HUES6 (cell line): ENCODE results near the gene YOD1.

Source experiments
- H3K27ac ChIP-seq: 2 replicates; pipeline ENCODE4 v1.7.0; 2013; ENCODE audit warnings: low read depth, mild to moderate bottlenecking, low read length, inconsistent platforms
- H3K27me3 ChIP-seq: 2 replicates; pipeline ENCODE4 v1.6.1; 2013; ENCODE audit warnings: low read length; ENCODE audit not compliant: control insufficient read depth, insufficient read depth
- H3K36me3 ChIP-seq: 2 replicates; pipeline ENCODE4 v1.6.1; 2013; ENCODE audit warnings: low read length; ENCODE audit not compliant: control insufficient read depth, insufficient read depth
- H3K4me1 ChIP-seq: 2 replicates; pipeline ENCODE4 v1.6.1; 2013; ENCODE audit warnings: low read length; ENCODE audit not compliant: control insufficient read depth, insufficient read depth
- H3K4me3 ChIP-seq: 2 replicates; pipeline ENCODE4 v1.5.1; 2013; ENCODE audit warnings: low read depth, low read length
- H3K9ac ChIP-seq: one replicate; pipeline ENCODE4 v1.6.1; 2013; ENCODE audit warnings: mild to moderate bottlenecking, low read length
- H3K9me3 ChIP-seq: 2 replicates; pipeline ENCODE4 v1.6.1; 2013; ENCODE audit warnings: low read depth, low read length; ENCODE audit not compliant: control insufficient read depth, insufficient read depth

Gene YOD1

DNA sequence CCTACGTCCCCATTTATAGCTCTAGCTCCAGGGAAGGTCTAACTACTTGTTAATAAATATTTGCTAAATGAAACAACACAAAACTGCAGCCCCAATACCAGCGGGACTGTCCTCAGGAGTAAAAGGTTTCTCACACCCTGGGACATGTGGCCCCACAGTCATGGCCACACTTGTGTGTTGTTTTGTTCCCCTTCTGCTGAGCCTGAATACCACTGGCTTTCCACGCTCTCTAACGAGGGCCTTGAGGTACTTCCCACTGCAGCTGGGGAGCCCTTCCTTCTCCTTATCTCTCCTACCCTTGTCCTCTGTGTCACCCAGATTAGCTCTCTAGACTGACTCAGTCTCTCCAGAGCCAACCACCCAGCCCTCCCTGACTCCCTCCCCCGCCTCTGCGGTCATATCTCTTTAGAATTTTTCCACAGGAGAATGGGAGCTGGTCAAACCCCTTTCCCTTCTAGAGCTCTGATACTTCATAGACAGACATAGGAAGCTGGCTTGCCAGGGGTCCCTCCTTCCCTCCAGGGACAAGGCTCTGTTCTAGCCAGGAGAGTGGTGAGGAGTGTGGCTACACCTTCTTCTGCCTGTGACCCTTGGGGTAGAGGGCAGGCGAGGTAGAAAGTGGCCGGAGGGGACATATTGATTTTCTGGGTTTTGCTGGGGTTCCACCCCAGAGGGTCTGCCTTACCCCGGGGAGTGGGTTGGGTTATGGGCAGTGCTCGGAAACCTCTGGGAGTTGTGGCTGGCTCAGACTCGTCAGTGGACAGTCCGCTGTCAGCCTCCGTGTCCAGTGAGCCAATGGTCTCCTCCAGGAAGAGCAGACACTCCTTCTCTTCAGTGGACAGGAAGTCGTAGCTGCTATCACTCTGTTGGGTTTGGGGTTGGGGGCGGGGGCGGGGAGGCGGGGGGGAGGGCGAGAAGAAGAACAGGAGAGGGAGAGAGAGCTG lies 26.5 kb downstream of the YOD1 start:
- Histone ChIP-seq H3K27me3 (no peaks in the 10 kb centered on the region), H3K9me3 (no peaks in the 10 kb centered on the region), H3K4me1 (peaks cover 20% of the 10 kb centered on the region), H3K4me3 (no peak overlapping the region), H3K27ac (no peak overlapping the region), H3K9ac (no peak overlapping the region), H3K36me3 (no peaks in the 10 kb centered on the region)

- H3K9ac ChIP-seq, result no peak overlapping the region
- H3K9me3 ChIP-seq, result no peaks in the 10 kb centered on the region
- no peak overlapping the region for H3K4me3 ChIP-seq
- no peak overlapping the region for H3K27ac ChIP-seq
- H3K36me3 ChIP-seq, result no peaks in the 10 kb centered on the region
- H3K27me3 ChIP-seq, result no peaks in the 10 kb centered on the region; the same call in 1 of the 2 replicates
- peaks cover 20% of the 10 kb centered on the region for H3K4me1 ChIP-seq
Observed at GRCh38 chr1:207022996-207023679, 27.9 kb downstream of the YOD1 start.

DNA sequence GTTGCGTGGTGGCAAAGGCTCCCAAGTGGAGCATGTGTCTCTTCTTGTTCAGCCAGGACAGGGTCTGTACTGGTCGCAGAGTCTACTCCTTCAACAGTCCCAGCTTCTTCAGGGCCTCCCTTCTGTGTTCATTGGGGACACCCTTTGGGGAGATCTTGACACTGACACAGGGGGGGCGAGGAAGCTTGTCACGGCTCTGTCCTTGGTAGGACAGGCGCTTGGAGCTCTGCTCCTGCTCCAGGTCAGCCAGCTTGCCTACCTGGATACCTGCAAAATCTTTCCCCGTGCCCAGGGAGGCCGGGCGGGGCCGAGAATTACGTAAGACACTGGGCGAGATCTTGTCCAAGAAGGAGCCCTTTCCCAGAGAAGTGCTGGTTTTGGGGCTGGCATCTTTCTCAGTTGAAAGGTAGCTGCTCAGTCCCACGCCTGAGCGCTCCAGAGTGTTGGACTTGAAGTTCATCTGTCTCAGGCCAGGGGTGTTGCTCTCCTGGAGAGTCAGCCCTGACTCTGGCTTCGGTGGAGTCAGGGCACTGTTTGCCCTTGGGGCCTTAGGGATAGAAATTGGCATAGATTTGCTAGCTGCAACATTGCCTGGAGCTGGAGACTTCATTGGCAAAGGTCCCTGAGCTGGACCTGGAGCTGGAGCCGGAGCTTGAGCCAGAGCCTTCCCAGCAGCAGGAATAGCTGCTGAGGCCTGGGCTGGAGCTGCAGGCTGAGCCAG lies 29.0 kb downstream of the YOD1 start:
- Histone ChIP-seq H3K4me3 (no peak overlapping the region), H3K9ac (no peak overlapping the region), H3K9me3 (no peaks in the 10 kb centered on the region), H3K27ac (no peak overlapping the region), H3K36me3 (no peaks in the 10 kb centered on the region), H3K27me3 (no peaks in the 10 kb centered on the region; the same call in 1 of the 2 replicates), H3K4me1 (peaks cover 17% of the 10 kb centered on the region)

- Histone ChIP-seq H3K4me3 (no peak overlapping the region), H3K9ac (no peak overlapping the region), H3K36me3 (no peaks in the 10 kb centered on the region), H3K27ac (no peak overlapping the region), H3K9me3 (no peaks in the 10 kb centered on the region), H3K4me1 (peaks cover 17% of the 10 kb centered on the region), H3K27me3 (no peaks in the 10 kb centered on the region; the same call in 1 of the 2 replicates)
Observed at GRCh38 chr1:207021139-207021861, 29.7 kb downstream of the YOD1 start.

GRCh38 chr1:207020709-207021107 lies 30.3 kb downstream of the YOD1 start:
- Histone ChIP-seq H3K27me3 (no peaks in the 10 kb centered on the region; the same call in 1 of the 2 replicates), H3K9me3 (no peaks in the 10 kb centered on the region), H3K4me3 (no peak overlapping the region), H3K9ac (no peak overlapping the region), H3K36me3 (no peaks in the 10 kb centered on the region), H3K27ac (no peak overlapping the region), H3K4me1 (peaks cover 15% of the 10 kb centered on the region)

GRCh38 chr1:207020065-207020708 lies 30.8 kb downstream of the YOD1 start:
- H3K4me3 ChIP-seq, result no peak overlapping the region
- H3K9ac ChIP-seq, result no peak overlapping the region
- no peaks in the 10 kb centered on the region for H3K36me3 ChIP-seq
- no peaks in the 10 kb centered on the region for H3K9me3 ChIP-seq
- H3K4me1 ChIP-seq, result peaks cover 9% of the 10 kb centered on the region
- no peak overlapping the region for H3K27ac ChIP-seq
- H3K27me3 ChIP-seq, result no peaks in the 10 kb centered on the region; the same call in 1 of the 2 replicates

- Histone ChIP-seq H3K9ac (no peak overlapping the region), H3K9me3 (no peaks in the 10 kb centered on the region), H3K27ac (no peak overlapping the region), H3K27me3 (no peaks in the 10 kb centered on the region; the same call in 1 of the 2 replicates), H3K4me1 (peaks cover 5% of the 10 kb centered on the region), H3K4me3 (no peak overlapping the region), H3K36me3 (no peaks in the 10 kb centered on the region)
Observed at GRCh38 chr1:207019661-207020060, 31.3 kb downstream of the YOD1 start.

GRCh38 chr1:207019161-207019560 lies 31.8 kb downstream of the YOD1 start:
- Histone ChIP-seq H3K4me3 (no peak overlapping the region), H3K36me3 (no peaks in the 10 kb centered on the region), H3K27me3 (no peaks in the 10 kb centered on the region; the same call in 1 of the 2 replicates), H3K4me1 (no peaks in the 10 kb centered on the region; the same call in 1 of the 2 replicates), H3K27ac (no peak overlapping the region), H3K9ac (no peak overlapping the region), H3K9me3 (no peaks in the 10 kb centered on the region)

- Histone ChIP-seq H3K4me1 (no peaks in the 10 kb centered on the region; the same call in 1 of the 2 replicates), H3K4me3 (no peak overlapping the region), H3K27ac (no peak overlapping the region), H3K36me3 (no peaks in the 10 kb centered on the region), H3K9ac (no peak overlapping the region), H3K27me3 (peaks cover 1% of the 10 kb centered on the region; the same call in 1 of the 2 replicates), H3K9me3 (no peaks in the 10 kb centered on the region)
Observed at GRCh38 chr1:207018707-207019106, 32.3 kb downstream of the YOD1 start.
